ENCODE data around the gene VPS39. TPM values are rescaled to one million over a fixed set of nuclear protein-coding genes. Genes with fewer than 3 reads are reported as not detected.

VPS39 gene
- total and polyA plus RNA-seq, 4 donors = 61.4 to 77.6 (median 66.9) TPM

DNA sequence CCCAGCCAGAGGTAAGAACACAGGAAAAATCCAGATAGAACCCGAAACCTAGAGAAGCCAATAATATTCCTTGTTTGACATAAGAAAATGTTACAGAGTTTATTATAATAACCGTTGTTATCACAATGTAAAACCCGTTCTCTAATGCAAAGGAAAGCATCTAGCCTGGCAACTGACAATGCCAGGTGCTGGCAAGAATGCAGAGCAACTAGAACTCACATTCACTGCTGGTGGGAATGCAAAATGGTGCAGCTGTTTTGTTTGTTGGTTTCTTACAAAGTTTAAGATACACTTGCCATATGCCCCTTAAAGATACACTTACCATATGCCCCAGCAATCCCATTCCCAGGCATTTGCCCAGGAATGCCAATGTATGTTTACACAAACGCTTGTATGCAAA is 23.4 kb downstream of the VPS39 start:
- Histone ChIP-seq H3K9me3 (ENCODE audit: control insufficient read depth, insufficient read depth, low read length) (no peaks in the 10 kb centered on the region), H3K36me3 (ENCODE audit: control insufficient read depth, insufficient read depth, low read length) (peaks cover 49% of the 10 kb centered on the region), H3K27ac (ENCODE audit: low read depth, low read length) (no peak overlapping the region), H3K4me3 (ENCODE audit: low read depth, low read length) (no peak overlapping the region), H3K4me1 (ENCODE audit: control insufficient read depth, insufficient read depth, low read length) (no peaks in the 10 kb centered on the region), H3K27me3 (ENCODE audit: control insufficient read depth, insufficient read depth, low read length) (no peaks in the 10 kb centered on the region)
- WGBS (ENCODE audit: insufficient coverage) = no CpG with 5 or more reads among the region's 4 CpGs
- DNase-seq (ENCODE audit: low read depth in 4 of 6, low spot score in 6 of 6) = no peak

- no peaks in the 10 kb centered on the region for H3K9me3 ChIP-seq (ENCODE audit: control insufficient read depth, insufficient read depth, low read length)
- 91% methylated on average over 5 of the region's 5 CpGs for WGBS (ENCODE audit: insufficient coverage)
- H3K4me1 ChIP-seq (ENCODE audit: control insufficient read depth, insufficient read depth, low read length) = no peaks in the 10 kb centered on the region
- no peak for DNase-seq (ENCODE audit: low read depth in 4 of 6, low spot score in 6 of 6)
- no peak overlapping the region for H3K4me3 ChIP-seq (ENCODE audit: low read depth, low read length)
- H3K27me3 ChIP-seq (ENCODE audit: control insufficient read depth, insufficient read depth, low read length) = no peaks in the 10 kb centered on the region
- H3K27ac ChIP-seq (ENCODE audit: low read depth, low read length) = no peak overlapping the region
- peaks cover 47% of the 10 kb centered on the region for H3K36me3 ChIP-seq (ENCODE audit: control insufficient read depth, insufficient read depth, low read length)
Observed at GRCh38 chr15:42184296-42184695, 23.8 kb downstream of the VPS39 start.

DNA sequence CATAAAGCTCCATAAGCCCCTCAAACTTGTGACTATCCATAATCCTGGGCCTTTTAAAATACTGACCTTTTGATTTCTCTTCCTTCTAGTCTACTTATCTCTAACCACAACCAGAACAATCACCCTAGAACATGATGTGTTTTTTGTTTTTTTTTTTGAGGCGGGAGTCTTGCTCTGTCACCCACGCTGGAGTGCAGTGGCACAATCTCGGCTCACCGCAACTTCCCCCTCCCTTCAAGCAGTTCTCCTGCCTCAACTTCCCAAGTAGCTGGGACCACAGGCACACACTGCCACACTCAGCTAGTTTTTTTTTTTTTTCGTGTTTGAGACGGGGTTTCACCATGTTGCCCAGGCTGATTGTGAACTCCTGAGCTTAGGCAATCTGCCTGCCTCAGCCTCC is 25.1 kb downstream of the VPS39 start:
- WGBS (ENCODE audit: insufficient coverage) = 98% methylated on average over 6 of the region's 6 CpGs
- H3K9me3 ChIP-seq (ENCODE audit: control insufficient read depth, insufficient read depth, low read length) = no peaks in the 10 kb centered on the region
- no peak for DNase-seq (ENCODE audit: low read depth in 4 of 6, low spot score in 6 of 6)
- peaks cover 51% of the 10 kb centered on the region for H3K36me3 ChIP-seq (ENCODE audit: control insufficient read depth, insufficient read depth, low read length)
- H3K27me3 ChIP-seq (ENCODE audit: control insufficient read depth, insufficient read depth, low read length) = no peaks in the 10 kb centered on the region
- H3K27ac ChIP-seq (ENCODE audit: low read depth, low read length) = no peak overlapping the region
- no peaks in the 10 kb centered on the region for H3K4me1 ChIP-seq (ENCODE audit: control insufficient read depth, insufficient read depth, low read length)
- no peak overlapping the region for H3K4me3 ChIP-seq (ENCODE audit: low read depth, low read length)

DNA sequence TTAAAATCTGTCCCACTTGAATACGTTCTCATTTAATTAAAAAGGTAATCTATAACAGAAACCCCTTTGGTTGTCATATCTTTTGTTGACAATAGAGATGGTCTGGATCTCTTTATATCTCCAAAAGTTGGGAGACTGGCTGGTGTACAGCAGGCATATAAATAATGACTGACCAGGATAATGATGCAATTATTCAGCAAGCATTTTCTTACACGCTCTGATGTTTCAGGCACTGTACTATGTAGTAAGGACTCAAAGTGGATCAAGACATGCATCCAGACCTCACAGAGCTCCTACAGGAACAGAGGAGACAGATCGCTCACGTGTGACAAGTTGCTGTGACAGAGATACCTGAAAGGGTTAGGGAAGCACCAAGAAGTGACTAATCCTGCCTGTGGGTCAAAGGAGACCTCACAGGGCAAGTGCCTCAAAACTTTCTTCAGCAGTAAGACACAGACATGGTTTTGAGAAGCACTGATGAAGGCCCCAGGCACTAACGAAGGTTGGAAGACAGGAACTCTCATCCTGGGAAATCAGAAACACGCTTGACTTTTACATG is 25.7 kb downstream of the VPS39 start:
- H3K4me3 ChIP-seq (ENCODE audit: low read depth, low read length) = no peak overlapping the region
- no peak overlapping the region for H3K27ac ChIP-seq (ENCODE audit: low read depth, low read length)
- DNase-seq (ENCODE audit: low read depth in 4 of 6, low spot score in 6 of 6) = no peak
- no peaks in the 10 kb centered on the region for H3K4me1 ChIP-seq (ENCODE audit: control insufficient read depth, insufficient read depth, low read length)
- peaks cover 54% of the 10 kb centered on the region for H3K36me3 ChIP-seq (ENCODE audit: control insufficient read depth, insufficient read depth, low read length)
- H3K27me3 ChIP-seq (ENCODE audit: control insufficient read depth, insufficient read depth, low read length) = no peaks in the 10 kb centered on the region
- H3K9me3 ChIP-seq (ENCODE audit: control insufficient read depth, insufficient read depth, low read length) = no peaks in the 10 kb centered on the region
- 99% methylated on average over 5 of the region's 6 CpGs for WGBS (ENCODE audit: insufficient coverage)

DNA sequence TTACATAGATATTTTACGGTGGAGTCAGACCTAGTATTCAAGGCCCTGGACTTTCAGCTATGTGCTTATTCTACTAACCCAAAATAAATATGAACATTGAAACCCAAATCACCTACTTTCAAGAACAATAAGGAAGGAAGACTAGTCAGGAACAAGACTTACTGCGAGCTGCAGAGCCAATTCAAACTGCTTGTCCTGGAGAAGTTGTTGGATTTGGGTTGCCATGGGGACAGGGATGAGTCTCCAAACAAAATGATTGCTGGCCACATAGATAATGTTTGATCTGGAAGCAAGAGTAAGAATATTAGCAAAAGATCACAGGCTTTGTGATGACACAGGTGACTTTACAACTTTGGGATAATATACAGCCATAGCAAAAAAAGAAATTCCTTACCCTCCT is 30.0 kb downstream of the VPS39 start:
- DNase-seq (ENCODE audit: low read depth in 4 of 6, low spot score in 6 of 6) = peak in 1 of 6 donors; percentile 21
- Histone ChIP-seq H3K27me3 (ENCODE audit: control insufficient read depth, insufficient read depth, low read length) (no peaks in the 10 kb centered on the region), H3K27ac (ENCODE audit: low read depth, low read length) (no peak overlapping the region), H3K9me3 (ENCODE audit: control insufficient read depth, insufficient read depth, low read length) (no peaks in the 10 kb centered on the region), H3K4me1 (ENCODE audit: control insufficient read depth, insufficient read depth, low read length) (no peaks in the 10 kb centered on the region), H3K36me3 (ENCODE audit: control insufficient read depth, insufficient read depth, low read length) (peaks cover 50% of the 10 kb centered on the region), H3K4me3 (ENCODE audit: low read depth, low read length) (no peak overlapping the region)
- WGBS (ENCODE audit: insufficient coverage) = no CpG with 5 or more reads among the region's 2 CpGs

GRCh38 chr15:42175671-42176070 is 32.4 kb downstream of the VPS39 start:
- Histone ChIP-seq H3K4me1 (ENCODE audit: control insufficient read depth, insufficient read depth, low read length) (no peaks in the 10 kb centered on the region), H3K36me3 (ENCODE audit: control insufficient read depth, insufficient read depth, low read length) (peaks cover 44% of the 10 kb centered on the region), H3K27me3 (ENCODE audit: control insufficient read depth, insufficient read depth, low read length) (no peaks in the 10 kb centered on the region), H3K9me3 (ENCODE audit: control insufficient read depth, insufficient read depth, low read length) (no peaks in the 10 kb centered on the region), H3K4me3 (ENCODE audit: low read depth, low read length) (no peak overlapping the region), H3K27ac (ENCODE audit: low read depth, low read length) (no peak overlapping the region)
- WGBS (ENCODE audit: insufficient coverage) = 100% methylated on average over 2 of the region's 5 CpGs
- DNase-seq (ENCODE audit: low read depth in 4 of 6, low spot score in 6 of 6) = no peak

GRCh38 chr15:42172475-42172874 is 35.6 kb downstream of the VPS39 start:
- 43% methylated on average over 1 of the region's 5 CpGs for WGBS (ENCODE audit: insufficient coverage)
- Histone ChIP-seq H3K27ac (ENCODE audit: low read depth, low read length) (no peak overlapping the region), H3K27me3 (ENCODE audit: control insufficient read depth, insufficient read depth, low read length) (no peaks in the 10 kb centered on the region), H3K4me3 (ENCODE audit: low read depth, low read length) (no peak overlapping the region), H3K36me3 (ENCODE audit: control insufficient read depth, insufficient read depth, low read length) (peaks cover 40% of the 10 kb centered on the region), H3K4me1 (ENCODE audit: control insufficient read depth, insufficient read depth, low read length) (no peaks in the 10 kb centered on the region), H3K9me3 (ENCODE audit: control insufficient read depth, insufficient read depth, low read length) (no peaks in the 10 kb centered on the region)
- no peak for DNase-seq (ENCODE audit: low read depth in 4 of 6, low spot score in 6 of 6)

DNA sequence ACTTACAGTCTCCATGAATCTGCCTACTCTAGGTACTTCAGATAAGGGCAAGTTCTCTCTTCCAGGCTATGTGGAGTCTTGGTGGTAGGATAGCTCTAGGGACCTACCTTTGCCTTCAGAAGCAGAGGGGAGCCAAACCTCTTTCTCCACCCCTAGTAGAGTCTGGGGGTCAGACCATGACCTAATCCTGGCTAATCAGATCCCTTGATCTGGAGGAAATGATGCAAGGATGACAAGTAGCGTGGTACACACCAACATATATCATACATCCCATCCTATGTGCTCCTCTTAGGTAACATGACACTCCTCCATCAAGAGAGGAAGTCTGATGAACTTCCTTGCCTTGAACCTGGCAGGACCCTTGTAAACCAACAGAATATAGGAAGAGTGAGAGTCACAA is 36.3 kb downstream of the VPS39 start:
- H3K4me1 ChIP-seq (ENCODE audit: control insufficient read depth, insufficient read depth, low read length) = no peaks in the 10 kb centered on the region
- no peak overlapping the region for H3K27ac ChIP-seq (ENCODE audit: low read depth, low read length)
- no peak overlapping the region for H3K4me3 ChIP-seq (ENCODE audit: low read depth, low read length)
- WGBS (ENCODE audit: insufficient coverage) = no CpG with 5 or more reads among the region's 1 CpG
- H3K9me3 ChIP-seq (ENCODE audit: control insufficient read depth, insufficient read depth, low read length) = no peaks in the 10 kb centered on the region
- H3K27me3 ChIP-seq (ENCODE audit: control insufficient read depth, insufficient read depth, low read length) = no peaks in the 10 kb centered on the region
- H3K36me3 ChIP-seq (ENCODE audit: control insufficient read depth, insufficient read depth, low read length) = peaks cover 44% of the 10 kb centered on the region
- no peak for DNase-seq (ENCODE audit: low read depth in 4 of 6, low spot score in 6 of 6)

GRCh38 chr15:42171122-42171521 is 37.0 kb downstream of the VPS39 start:
- Histone ChIP-seq H3K27me3 (ENCODE audit: control insufficient read depth, insufficient read depth, low read length) (no peaks in the 10 kb centered on the region), H3K36me3 (ENCODE audit: control insufficient read depth, insufficient read depth, low read length) (peaks cover 50% of the 10 kb centered on the region), H3K4me1 (ENCODE audit: control insufficient read depth, insufficient read depth, low read length) (no peaks in the 10 kb centered on the region), H3K9me3 (ENCODE audit: control insufficient read depth, insufficient read depth, low read length) (no peaks in the 10 kb centered on the region), H3K27ac (ENCODE audit: low read depth, low read length) (no peak overlapping the region), H3K4me3 (ENCODE audit: low read depth, low read length) (no peak overlapping the region)
- DNase-seq (ENCODE audit: low read depth in 4 of 6, low spot score in 6 of 6) = no peak
- 100% methylated on average over 1 of the region's 1 CpG for WGBS (ENCODE audit: insufficient coverage)

DNA sequence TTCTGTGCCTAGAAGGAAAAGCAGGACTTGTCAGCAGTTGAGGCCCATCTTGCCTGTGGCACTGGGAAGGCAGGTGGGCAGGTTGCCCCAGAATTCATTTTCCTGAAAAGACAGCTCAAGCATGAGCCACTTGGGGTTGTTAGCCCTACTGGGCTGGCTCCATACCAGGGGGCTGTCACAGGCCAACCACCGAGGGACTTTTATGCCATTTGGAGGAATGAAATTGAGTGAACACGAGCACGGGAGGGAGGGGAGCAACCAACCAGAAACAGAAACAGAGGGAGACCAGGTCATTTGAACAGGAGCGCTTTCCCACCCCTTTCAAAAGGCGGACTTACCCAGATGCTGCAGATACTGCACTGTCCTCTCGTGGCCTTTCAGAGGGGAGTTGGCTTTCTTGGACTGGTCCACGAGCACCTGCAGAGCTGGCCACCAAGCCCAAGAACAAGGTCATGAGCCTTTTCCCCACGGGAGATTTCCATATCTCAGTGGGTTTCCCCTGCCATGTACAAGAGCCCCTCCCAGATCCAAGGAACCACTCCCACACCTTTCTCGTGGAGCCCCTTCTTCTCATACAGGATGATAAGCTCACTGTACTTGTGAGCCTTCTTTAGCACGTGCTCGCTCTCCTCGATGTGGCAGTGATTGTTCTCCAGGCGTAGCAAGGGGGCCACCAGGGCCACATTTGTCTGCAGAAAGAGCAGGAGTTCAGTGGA is 41.7 kb downstream of the VPS39 start:
- DNase-seq (ENCODE audit: low read depth in 4 of 6, low spot score in 6 of 6) = no peak
- H3K36me3 ChIP-seq (ENCODE audit: control insufficient read depth, insufficient read depth, low read length) = peaks cover 69% of the 10 kb centered on the region
- WGBS (ENCODE audit: insufficient coverage) = 97% methylated on average over 12 of the region's 13 CpGs
- H3K9me3 ChIP-seq (ENCODE audit: control insufficient read depth, insufficient read depth, low read length) = no peaks in the 10 kb centered on the region
- H3K27ac ChIP-seq (ENCODE audit: low read depth, low read length) = no peak overlapping the region
- no peak overlapping the region for H3K4me3 ChIP-seq (ENCODE audit: low read depth, low read length)
- H3K4me1 ChIP-seq (ENCODE audit: control insufficient read depth, insufficient read depth, low read length) = no peaks in the 10 kb centered on the region
- H3K27me3 ChIP-seq (ENCODE audit: control insufficient read depth, insufficient read depth, low read length) = no peaks in the 10 kb centered on the region
